Measurements from ENCODE around the gene KSR1. TPM values are rescaled to one million over a fixed set of nuclear protein-coding genes. Genes with fewer than 3 reads are reported as not detected.

KSR1 gene
- total and polyA plus RNA-seq, 10 of the 15 experiments (the other 5 are each of a cell fraction or from before 2014, with no cell fraction given): 0.97 to 66.6 (median 22.9) TPM

GRCh38 chr17:27526604-27527002 is 70.4 kb downstream of the KSR1 start (continued):
- TF ChIP-seq, protein P1, sequence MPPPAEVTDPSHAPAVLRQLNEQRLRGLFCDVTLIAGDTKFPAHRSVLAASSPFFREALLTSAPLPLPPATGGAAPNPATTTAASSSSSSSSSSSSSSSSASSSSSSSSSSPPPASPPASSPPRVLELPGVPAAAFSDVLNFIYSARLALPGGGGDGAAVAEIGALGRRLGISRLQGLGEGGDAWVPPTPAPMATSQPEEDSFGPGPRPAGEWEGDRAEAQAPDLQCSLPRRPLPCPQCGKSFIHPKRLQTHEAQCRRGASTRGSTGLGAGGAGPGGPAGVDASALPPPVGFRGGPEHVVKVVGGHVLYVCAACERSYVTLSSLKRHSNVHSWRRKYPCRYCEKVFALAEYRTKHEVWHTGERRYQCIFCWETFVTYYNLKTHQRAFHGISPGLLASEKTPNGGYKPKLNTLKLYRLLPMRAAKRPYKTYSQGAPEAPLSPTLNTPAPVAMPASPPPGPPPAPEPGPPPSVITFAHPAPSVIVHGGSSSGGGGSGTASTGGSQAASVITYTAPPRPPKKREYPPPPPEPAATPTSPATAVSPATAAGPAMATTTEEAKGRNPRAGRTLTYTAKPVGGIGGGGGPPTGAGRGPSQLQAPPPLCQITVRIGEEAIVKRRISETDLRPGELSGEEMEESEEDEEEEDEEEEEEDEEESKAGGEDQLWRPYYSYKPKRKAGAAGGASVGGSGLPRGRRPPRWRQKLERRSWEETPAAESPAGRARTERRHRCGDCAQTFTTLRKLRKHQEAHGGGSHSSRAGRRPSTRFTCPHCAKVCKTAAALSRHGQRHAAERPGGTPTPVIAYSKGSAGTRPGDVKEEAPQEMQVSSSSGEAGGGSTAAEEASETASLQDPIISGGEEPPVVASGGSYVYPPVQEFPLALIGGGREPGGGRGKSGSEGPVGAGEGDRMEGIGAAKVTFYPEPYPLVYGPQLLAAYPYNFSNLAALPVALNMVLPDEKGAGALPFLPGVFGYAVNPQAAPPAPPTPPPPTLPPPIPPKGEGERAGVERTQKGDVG (CRISPR knock-in tag; IDR thresholded peaks at IDR 0.05): no peak
- TF ChIP-seq, protein P2, sequence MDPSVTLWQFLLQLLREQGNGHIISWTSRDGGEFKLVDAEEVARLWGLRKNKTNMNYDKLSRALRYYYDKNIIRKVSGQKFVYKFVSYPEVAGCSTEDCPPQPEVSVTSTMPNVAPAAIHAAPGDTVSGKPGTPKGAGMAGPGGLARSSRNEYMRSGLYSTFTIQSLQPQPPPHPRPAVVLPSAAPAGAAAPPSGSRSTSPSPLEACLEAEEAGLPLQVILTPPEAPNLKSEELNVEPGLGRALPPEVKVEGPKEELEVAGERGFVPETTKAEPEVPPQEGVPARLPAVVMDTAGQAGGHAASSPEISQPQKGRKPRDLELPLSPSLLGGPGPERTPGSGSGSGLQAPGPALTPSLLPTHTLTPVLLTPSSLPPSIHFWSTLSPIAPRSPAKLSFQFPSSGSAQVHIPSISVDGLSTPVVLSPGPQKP (IDR thresholded peaks at IDR 0.05; ENCODE audit: low read depth, low read length): no peak
- TF ChIP-seq JUND (IDR thresholded peaks at IDR 0.05; ENCODE audit: low read depth, low read length): no peak
- TF ChIP-seq CEBPZ (IDR thresholded peaks at IDR 0.05; ENCODE audit: low read depth, low read length): no peak
- no peak for TF ChIP-seq BCL11A (IDR thresholded peaks at IDR 0.05; ENCODE audit: low read depth, low read length)
- no peak for TF ChIP-seq NFIC (IDR thresholded peaks at IDR 0.05; ENCODE audit: low read depth, low read length)
- TF ChIP-seq ZNF217 (IDR thresholded peaks at IDR 0.05): no peak
- TF ChIP-seq, protein P3, sequence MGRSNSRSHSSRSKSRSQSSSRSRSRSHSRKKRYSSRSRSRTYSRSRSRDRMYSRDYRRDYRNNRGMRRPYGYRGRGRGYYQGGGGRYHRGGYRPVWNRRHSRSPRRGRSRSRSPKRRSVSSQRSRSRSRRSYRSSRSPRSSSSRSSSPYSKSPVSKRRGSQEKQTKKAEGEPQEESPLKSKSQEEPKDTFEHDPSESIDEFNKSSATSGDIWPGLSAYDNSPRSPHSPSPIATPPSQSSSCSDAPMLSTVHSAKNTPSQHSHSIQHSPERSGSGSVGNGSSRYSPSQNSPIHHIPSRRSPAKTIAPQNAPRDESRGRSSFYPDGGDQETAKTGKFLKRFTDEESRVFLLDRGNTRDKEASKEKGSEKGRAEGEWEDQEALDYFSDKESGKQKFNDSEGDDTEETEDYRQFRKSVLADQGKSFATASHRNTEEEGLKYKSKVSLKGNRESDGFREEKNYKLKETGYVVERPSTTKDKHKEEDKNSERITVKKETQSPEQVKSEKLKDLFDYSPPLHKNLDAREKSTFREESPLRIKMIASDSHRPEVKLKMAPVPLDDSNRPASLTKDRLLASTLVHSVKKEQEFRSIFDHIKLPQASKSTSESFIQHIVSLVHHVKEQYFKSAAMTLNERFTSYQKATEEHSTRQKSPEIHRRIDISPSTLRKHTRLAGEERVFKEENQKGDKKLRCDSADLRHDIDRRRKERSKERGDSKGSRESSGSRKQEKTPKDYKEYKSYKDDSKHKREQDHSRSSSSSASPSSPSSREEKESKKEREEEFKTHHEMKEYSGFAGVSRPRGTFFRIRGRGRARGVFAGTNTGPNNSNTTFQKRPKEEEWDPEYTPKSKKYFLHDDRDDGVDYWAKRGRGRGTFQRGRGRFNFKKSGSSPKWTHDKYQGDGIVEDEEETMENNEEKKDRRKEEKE (IDR thresholded peaks at IDR 0.05): no peak
- no peak for TF ChIP-seq MEF2B (IDR thresholded peaks at IDR 0.05; ENCODE audit: partially characterized antibody, poor library complexity, severe bottlenecking)
- TF ChIP-seq NKRF (conservative IDR thresholded peaks at IDR 0.05): peak; percentile 71; the same call in 1 of the 2 replicates
- no peak for TF ChIP-seq CBX5 (IDR thresholded peaks at IDR 0.05; ENCODE audit: low read depth)
- no peak for TF ChIP-seq ZBED1 (IDR thresholded peaks at IDR 0.05; ENCODE audit: borderline replicate concordance)
- TF ChIP-seq NR2F1 (conservative IDR thresholded peaks at IDR 0.05): no peak
- TF ChIP-seq BRCA1 (IDR thresholded peaks at IDR 0.05; ENCODE audit: low read depth, low read length): no peak
- 0 out of 2 replicates have a peak, but pooled peaks have one; percentile 22 for TF ChIP-seq GATAD2B (conservative IDR thresholded peaks at IDR 0.05; ENCODE audit: low read depth)
- TF ChIP-seq MTA2 (IDR thresholded peaks at IDR 0.05; ENCODE audit: low read depth): no peak; the same call in 1 of the 2 replicates
- no peak for TF ChIP-seq HDGF (IDR thresholded peaks at IDR 0.05)
- no peak for TF ChIP-seq TCF12 (IDR thresholded peaks at IDR 0.05; ENCODE audit: low read depth, low read length)
- TF ChIP-seq JUNB (IDR thresholded peaks at IDR 0.05): 0 out of 2 replicates have a peak, but pooled peaks have one; percentile 16

Measured in GM12878 (cell line).